ENCODE measurements around the gene P2RX7.

- TF ChIP-seq CTCF (IDR thresholded peaks at IDR 0.05) = no peak
- no peak for TF ChIP-seq ZNF416 (CRISPR knock-in tag; IDR thresholded peaks at IDR 0.05)
These were observed 12.4 kb upstream of the P2RX7 start for GRCh38 chr12:121120323-121120722.
